C4-2B (cell line): ENCODE measurements around the gene GOLIM4.
"Not testable (repeated sequence)": the region's sequence is repeated elsewhere in the genome, so short reads cannot be mapped to it uniquely, and the experiment has no call there.

Source experiments
- H3K27ac ChIP-seq: fragments of 450-650 bp; 2 replicates; pipeline ENCODE4 v1.5.1; 2017
- CTCF ChIP-seq: fragments of 450-650 bp; conservative IDR thresholded peaks from 2 replicates; pipeline ENCODE4 v1.5.1; 2017; ENCODE audit warnings: mild to moderate bottlenecking
- ZFX ChIP-seq: fragments of 450-650 bp; IDR thresholded peaks from 2 replicates; pipeline ENCODE4 v1.6.1; 2017

GOLIM4 gene

GRCh38 chr3:168028086-168028485 is 67.6 kb downstream of the GOLIM4 start:
- H3K27ac ChIP-seq: no peak overlapping the region

GRCh38 chr3:168026764-168027163 is 69.0 kb downstream of the GOLIM4 start:
- H3K27ac ChIP-seq: no peak overlapping the region
- TF ChIP-seq ZFX (no peak), CTCF (no peak)

More at GRCh38 chr3:168028086-168028485, 67.6 kb downstream of the GOLIM4 start:
- TF ChIP-seq CTCF (no peak), ZFX (no peak)

DNA sequence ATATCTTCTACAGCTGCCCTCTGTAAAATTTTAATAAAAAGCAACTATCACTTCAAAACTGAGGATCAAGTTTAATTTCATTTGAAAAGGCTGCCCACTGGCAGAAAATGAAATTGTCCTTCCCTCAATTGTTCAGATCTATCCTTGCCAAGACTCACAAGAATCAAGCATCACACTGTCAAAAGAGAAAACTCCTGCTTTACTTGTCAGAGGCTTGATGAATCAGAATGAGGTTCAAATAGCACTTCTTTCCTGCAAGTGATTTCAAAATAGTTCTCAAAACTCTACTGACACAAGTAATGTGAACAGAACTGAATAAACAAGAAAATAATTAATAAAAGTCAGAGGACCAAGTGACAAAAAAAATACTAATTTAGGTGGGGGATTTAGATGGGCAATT is 70.6 kb downstream of the GOLIM4 start:
- H3K27ac ChIP-seq: no peak overlapping the region
- TF ChIP-seq ZFX (no peak), CTCF (no peak)

DNA sequence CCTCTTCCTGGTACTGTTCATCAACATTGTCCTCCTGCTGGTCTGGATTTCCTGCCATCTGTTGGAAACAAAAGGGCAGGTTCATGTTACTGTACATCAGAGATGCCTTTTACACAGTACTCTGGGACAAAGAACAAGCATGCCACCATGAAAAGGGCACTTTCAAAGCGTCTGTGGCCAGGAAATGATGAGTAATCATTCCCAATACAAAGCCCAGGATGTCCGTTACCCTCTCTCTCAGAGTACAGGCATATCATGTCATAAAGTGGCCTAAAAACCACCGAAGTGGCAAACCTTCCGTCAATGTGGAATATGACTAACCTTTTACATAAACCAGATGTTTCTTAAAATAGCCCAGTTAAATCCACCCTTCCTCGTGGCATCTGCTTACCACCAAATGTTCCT is 71.2 kb downstream of the GOLIM4 start:
- TF ChIP-seq ZFX (no peak), CTCF (no peak)
- no peak overlapping the region for H3K27ac ChIP-seq

DNA sequence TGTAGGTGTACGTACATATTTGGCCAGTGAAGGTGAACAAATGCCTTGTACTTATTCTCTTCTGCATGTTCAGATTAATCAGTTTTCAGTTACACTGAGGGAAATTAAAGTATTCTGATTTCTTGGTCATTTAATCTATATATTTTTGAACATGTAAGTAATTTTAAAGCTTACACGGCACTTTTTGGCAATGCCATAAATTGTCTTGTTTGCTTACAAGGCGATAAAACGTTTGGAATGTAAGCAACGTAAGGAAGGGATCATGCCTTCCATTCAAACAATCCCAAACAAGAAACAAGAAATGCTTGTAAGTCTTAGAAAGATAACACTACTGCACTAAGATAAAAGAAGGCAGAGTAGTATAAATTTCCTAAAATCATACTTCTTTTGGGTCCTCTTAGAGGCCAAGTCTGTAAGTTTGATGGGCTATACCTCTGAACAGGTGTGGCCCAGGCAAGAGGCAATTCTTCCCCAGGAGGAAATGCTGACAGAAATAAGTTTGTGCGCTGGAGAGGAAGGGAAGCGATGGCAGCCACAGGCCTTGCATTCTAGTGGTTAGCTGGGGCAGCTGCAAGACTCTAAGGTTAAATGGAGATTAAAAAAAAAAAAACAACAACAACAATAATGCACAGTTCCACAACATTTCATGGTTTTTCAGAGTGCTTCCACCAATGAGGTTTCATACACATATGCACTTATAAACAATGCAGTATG is 73.8 kb downstream of the GOLIM4 start:
- no peak for TF ChIP-seq ZFX
- TF ChIP-seq CTCF: no peak
- no peak overlapping the region for H3K27ac ChIP-seq

- H3K27ac ChIP-seq: not testable (repeated sequence)
These were observed 84.4 kb downstream of the GOLIM4 start for GRCh38 chr3:168011280-168011679.

DNA sequence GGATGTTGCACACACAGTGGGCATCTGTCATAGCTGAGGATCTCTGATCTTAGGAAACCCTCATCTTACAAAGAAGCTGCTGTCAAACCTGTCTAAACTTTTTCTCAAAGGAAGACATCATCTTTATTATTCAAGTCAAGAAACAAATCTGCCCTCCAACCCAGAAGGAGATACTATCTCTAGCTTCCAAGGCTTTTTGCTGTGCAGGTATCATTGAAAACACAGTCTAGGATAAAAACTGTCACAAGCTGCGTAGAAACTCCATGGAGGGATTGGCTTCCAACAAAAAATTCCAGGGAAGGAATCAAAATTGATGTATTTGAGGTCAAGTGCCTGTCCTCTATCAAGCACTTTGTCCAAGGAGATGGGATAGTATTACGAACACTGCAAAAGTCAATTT is 89.1 kb downstream of the GOLIM4 start:
- H3K27ac ChIP-seq: no peak overlapping the region
- TF ChIP-seq CTCF: no peak
- TF ChIP-seq ZFX: no peak

GRCh38 chr3:168003911-168004310 is 91.8 kb downstream of the GOLIM4 start:
- TF ChIP-seq CTCF (no peak), ZFX (no peak)
- H3K27ac ChIP-seq: no peak overlapping the region
